Caki2 (cell line): ENCODE data around the gene DISP3. TPM values are rescaled to one million over a fixed set of nuclear protein-coding genes. Genes with fewer than 3 reads are reported as not detected.

Experiments used
- DNase-seq: peaks from one replicate; pipeline ENCODE4 v3.0.0-alpha.2; 2015; ENCODE audit warnings: low read depth
- in situ Hi-C: cut with HindIII; loops from 2 replicates; pipeline ENCODE4 v1.10.0; 2016; ENCODE audit warnings: low sequenced_read_pairs, low pct_unique_long_range_greater_than_20kb, mixed read lengths
- total RNA-seq: library from RNA; depleted of rRNA; stranded (reverse); fragments of >200 nt; shearing (Covaris generic); gene quantifications from 2 replicates; pipeline ENCODE4 v1.2.3, GENCODE V29; 2014; ENCODE audit warnings: low replicate concordance

DISP3 gene
- total RNA-seq, 1 experiment from 2014 or later, result 0.27 TPM

DNA sequence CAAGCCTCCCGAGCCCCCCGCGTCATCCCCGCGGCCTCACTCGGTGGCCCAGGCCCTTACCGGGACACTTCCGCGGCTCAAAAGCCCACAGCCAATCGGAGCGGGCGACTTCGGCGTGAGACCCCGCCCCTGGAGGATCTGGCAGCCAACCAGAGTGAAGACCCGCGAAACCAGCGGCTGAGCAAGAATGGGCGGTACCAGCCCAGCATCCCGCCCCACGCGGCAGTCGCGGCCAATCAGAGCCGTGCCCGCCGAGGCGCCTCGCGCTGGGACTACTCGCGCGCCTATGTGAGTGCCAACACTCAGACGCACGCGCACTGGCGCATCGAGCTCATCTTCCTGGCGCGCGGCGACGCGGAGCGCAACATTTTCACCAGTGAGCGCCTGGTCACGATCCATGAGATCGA lies 22.5 kb downstream of the DISP3 start:
- DNase-seq, result no peak
- in situ Hi-C loops, result no loop called here

DNA sequence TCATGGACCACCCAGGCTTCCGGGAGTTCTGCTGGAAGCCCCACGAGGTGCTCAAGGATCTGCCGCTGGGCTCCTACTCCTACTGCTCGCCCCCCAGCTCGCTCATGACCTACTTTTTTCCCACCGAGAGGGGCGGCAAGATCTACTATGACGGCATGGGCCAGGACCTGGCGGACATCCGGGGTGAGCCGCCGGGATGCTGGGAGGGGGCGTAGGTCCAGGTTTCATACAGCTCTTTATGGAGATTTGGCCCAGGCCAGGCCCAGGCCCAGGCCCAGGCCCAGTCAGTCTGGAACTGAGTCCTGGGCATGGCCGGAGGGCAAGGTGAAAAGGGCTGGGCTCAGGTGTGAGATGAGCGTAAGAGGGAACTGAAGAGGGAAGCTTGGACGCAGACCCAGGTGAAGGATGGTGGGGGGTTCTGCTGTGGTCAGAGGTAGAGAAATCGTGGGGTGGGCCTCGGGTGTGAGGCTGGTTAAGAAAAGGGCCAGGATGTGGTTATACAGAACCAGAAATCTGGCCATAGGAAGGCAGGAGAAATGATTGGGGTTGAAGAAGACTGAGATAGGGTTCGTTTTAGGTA lies 23.0 kb downstream of the DISP3 start:
- DNase-seq, result no peak
- in situ Hi-C loops, result no loop called here

DNA sequence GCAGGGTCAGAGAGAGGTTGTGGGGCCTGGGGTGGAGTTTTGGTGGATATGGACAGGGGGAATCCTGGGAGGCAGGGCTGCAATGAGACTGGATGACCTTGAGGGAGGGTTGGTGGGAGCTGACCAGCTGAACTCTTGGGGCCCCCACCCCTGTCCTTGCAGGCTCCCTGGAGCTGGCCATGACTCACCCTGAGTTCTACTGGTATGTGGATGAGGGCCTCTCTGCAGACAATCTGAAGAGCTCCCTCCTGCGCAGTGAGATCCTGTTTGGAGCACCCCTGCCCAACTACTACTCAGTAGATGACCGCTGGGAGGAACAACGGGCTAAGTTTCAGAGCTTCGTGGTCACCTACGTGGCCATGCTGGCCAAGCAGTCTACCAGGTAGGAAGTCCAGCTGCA lies 23.6 kb downstream of the DISP3 start:
- no peak for DNase-seq
- in situ Hi-C loops, result no loop called here

DNA sequence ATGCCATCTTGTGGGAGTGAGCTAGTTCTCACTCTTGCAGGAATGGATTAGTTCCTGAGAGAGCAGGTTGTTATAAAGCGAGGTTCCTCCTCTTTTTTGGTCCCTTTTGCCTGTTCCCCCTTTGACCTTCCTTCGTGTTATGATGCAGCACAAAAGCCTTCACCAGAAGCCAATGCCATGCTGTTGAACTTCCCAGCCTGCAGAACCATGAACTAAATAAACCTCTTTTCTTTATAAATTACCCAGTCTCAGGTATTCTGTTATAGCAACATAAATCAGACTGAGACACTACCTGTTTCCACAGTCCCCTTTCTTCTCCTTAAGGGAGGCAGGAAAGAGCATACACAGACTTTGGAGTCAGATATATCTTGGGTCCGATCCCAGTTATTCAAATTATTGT lies 25.6 kb downstream of the DISP3 start:
- in situ Hi-C loops, result no loop called here
- DNase-seq, result no peak

DNA sequence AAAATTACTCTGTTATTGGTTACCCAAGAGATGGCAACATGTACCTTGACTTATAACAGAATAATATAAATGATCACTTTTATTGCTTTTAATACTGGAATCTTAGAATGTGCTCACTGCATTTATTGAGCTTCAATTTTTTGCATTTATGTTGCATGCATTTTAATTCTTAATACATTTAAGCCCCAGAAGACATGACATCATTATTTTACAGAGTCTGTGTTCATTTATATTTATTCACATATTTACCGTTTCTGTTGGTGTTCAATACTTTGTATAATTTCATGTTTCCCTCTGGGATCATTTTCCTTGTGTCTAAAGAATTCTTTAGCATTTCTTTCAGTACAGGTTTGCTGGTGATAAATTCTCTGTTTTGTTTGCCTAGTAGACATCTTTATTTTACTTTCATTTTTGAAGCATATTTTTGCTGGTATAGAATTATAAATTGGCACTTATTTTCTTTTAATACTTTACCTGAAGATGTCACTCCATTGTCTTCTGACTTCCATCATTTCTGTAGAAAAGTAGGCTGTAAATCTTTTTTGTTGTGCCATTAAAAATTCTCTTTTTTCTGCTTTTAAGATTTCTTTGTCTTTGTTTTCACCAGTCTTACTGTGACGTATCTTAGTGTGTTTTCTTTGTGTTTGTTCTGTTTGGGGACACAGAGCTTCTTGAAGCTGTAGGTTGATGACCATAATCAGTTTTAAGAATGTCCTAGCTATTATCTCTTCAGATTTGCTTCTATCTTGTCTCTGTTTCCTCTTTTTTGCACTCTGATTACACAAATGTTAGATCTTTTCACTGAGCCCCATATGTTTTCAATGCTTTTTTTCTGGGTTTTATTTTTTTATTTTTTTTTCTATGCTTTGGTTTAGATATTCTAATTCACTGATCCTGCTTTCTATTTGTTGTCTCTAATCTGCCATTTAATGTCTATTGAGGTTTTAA lies 26.9 kb downstream of the DISP3 start:
- in situ Hi-C loops, result no loop called here
- no peak for DNase-seq

DNA sequence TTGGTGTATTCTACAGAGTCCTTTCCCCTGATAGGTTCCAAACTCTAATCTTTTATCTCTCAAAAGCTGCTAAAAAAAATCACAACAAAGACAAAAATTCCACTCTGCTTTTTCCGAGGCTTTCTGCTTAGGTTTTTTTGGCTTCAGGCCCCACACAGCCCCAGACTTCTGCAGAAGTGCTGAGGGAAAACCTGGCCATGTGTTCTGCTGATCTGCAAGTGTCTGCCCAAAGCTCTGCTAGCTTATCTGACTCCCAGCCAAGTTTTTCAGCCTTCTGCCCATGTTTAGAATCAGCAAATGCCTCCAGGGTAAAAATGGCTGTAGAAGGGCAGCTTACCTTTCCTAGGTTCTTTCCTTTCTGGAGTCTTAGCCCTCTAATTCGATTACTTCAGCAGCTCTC lies 28.4 kb downstream of the DISP3 start:
- in situ Hi-C loops, result no loop called here
- DNase-seq, result no peak

DNA sequence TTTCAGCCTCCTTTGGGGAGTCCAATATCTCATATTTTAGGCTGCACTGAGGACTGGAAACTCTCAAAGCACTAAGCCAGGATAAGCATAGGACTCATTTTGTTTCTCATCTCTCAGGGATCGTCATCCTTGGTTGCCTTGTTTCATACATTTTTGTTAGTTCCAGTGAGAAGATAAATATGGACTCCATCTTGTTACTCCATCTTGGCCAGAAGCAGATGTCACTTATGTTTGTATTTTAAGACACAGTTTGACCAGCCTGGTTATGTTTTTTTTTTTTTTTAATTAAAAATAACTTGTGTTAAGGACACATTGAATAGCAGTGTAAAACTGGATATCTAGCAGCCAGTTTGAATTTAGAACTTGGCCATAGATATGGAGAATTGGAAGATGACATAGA lies 34.7 kb downstream of the DISP3 start:
- in situ Hi-C loops, result no loop called here

DNA sequence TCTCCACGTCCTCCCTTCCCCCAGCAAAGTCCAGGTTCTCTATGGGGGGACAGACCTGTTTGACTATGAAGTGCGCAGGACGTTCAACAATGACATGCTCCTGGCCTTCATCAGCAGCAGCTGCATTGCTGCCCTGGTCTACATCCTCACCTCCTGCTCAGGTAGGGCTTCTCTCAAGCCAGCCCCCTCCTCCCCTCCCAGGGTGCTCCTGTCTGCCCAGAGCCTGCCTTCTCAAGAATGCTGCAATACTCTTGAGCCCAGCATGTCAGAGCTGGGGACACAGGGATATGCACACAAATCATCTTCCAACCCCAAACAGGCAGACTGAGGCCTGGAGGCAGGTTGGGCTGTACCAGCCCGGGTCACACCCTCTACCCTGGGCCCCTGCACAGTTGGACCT lies 35.4 kb downstream of the DISP3 start:
- in situ Hi-C loops, result no loop called here

More for the DNA sequence above, 34.7 kb downstream of the DISP3 start:
- no peak for DNase-seq

DNA sequence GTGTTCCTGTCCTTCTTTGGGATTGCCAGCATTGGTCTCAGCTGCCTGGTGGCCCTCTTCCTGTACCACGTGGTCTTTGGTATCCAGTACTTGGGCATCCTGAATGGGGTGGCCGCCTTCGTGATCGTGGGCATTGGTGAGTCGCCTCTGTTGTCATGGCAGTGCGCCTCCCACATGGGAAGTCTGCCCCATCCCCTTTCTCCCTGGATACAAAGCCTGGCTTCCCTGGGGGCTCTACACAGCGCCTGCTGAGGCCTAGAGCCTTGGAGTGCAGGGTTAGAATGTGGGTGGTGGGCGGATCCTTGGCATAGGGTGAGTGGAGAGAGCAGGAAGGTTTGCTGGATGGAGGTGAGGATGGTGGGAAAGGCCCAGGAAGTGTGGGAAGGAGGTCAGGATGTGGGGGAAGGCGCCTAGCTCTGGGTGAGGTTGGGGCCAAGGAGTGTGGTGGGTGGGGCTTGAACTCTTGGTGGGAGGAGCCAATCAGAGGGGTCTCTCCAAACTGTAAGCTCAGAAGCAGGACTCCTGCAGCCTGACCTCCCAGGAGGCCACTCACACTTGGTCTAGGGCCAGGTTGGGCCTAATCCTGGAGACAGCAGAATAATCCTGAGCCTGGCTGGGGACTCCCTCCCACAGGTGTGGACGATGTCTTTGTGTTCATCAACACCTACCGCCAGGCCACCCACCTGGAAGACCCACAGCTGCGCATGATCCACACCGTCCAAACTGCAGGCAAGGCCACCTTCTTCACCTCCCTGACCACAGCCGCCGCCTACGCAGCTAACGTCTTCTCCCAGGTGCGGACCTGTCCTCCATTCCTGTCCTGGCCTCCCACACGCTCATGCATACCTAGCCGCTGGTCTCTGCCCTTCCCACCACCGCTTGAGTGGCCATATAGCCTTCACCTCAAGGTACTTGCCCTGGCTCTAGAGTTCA lies 36.7 kb downstream of the DISP3 start:
- DNase-seq, result no peak
- in situ Hi-C loops, result no loop called here

More for the DNA sequence above, 35.4 kb downstream of the DISP3 start:
- no peak for DNase-seq

DNA sequence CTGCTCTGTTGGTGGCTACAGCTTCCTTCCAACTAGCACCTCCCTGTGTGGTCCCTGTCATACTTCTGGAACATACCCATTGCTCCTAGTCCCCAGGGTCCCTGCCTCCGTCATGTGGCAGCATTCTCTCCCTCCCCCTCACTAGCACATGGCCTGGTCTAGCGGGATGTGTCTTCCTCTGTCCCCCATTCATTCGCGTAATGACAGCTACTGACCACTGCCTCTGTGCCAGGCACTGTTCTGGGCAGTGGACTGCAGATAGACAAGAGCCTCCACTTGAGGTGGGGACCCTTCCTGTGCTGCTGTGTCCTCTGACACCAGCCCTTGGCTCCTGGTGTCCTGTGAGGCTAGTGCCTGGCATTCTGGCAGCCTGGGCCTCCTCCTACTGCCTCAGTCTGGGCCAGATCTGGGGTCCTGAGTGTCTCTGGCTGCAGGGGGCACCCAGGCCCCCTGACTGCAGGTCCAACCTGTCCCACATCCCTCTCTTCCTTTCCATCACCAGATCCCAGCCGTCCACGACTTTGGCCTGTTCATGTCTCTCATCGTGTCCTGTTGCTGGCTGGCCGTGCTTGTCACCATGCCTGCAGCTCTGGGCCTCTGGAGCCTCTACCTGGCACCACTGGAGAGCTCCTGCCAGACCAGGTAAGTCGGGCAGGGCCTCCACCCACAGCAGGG lies 38.1 kb downstream of the DISP3 start:
- in situ Hi-C loops, result no loop called here

DNA sequence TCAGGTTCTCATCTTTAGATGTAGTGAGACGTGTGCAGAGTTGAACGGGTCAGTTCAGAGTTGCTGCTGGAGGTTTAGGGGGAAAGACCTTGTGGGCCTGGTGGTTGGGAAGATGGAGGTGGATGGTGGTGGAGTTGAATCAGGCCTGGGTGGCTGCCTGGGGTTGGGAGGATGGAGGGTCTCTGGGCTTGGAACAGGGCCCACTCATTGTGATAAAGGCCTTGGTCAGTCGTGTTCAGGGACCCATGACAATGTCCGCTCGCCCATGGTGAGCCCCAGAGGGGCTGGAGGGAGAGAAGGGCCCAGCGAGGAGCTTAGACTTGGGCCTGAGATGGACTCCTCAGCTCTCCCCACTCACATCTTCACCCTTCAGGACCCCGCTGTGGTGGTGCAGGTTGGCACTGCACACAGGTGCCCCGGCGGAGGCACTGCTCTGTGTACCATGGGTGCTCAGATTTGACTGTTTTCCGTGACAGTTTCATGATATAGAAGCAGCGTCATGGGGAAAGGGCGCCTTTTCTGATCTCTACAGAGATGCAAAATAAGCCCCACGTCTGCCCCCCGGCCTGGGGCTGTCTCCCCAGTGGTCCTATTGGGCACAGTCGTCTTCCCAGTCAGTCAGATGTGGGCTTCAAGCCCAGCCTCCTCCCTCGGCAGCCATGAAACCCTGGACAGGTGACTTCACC lies 39.2 kb downstream of the DISP3 start:
- in situ Hi-C loops, result no loop called here
- DNase-seq, result no peak

More for the DNA sequence above, 38.1 kb downstream of the DISP3 start:
- no peak for DNase-seq

DNA sequence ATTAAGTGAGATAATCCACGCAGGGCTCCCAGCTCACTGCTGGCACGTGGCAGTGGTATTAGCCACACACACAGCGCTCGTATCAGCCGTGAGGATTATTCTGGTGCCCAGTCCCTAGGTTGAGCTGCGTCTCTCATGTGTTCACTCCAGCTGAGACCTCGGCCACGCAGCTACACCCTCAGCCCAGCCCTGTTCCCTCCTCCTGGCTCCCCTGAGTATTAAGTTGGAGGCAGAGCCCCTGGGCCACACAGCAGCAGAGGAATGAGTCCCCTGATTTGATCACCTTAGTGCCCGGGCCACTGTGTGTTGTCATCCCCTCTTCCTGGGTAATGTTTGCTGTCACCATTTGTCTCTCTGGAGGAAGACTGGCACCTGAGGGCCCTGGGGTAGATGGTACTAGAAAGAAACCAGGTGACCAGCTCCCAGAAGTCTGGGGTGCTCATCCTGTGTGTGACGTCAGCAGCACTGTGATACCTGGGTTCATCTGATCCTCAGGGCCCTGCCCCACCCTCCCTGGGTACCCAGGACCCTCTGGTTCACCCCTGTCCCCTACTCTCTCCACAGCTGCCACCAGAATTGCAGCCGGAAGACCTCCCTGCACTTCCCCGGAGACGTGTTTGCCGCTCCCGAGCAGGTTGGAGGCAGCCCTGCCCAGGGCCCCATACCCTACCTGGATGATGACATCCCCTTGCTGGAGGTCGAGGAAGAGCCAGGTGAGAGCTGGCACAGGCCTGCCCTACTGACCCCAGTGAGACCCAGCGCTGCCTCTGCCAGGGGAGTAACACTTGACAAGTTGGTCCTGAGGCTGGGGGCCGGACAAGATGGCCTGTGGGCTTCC lies 40.1 kb downstream of the DISP3 start:
- in situ Hi-C loops, result no loop called here
- no peak for DNase-seq

DNA sequence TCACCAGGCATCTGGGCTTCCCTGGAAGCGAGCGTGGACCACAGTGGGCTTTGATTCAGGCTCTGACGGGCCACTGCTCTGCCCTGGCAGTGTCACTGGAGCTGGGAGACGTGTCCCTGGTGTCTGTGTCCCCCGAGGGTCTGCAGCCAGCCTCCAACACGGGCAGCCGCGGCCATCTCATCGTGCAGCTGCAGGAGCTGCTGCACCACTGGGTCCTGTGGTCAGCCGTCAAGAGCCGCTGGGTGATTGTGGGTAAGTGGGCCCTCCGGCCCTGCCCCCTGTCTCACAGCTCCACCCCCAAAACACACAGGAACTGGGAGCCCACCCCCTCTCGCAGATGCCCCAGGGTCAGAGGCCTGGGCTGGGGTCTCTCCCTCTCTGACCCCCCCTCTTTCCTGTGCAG lies 40.7 kb downstream of the DISP3 start:
- DNase-seq, result no peak
- in situ Hi-C loops, result no loop called here

DNA sequence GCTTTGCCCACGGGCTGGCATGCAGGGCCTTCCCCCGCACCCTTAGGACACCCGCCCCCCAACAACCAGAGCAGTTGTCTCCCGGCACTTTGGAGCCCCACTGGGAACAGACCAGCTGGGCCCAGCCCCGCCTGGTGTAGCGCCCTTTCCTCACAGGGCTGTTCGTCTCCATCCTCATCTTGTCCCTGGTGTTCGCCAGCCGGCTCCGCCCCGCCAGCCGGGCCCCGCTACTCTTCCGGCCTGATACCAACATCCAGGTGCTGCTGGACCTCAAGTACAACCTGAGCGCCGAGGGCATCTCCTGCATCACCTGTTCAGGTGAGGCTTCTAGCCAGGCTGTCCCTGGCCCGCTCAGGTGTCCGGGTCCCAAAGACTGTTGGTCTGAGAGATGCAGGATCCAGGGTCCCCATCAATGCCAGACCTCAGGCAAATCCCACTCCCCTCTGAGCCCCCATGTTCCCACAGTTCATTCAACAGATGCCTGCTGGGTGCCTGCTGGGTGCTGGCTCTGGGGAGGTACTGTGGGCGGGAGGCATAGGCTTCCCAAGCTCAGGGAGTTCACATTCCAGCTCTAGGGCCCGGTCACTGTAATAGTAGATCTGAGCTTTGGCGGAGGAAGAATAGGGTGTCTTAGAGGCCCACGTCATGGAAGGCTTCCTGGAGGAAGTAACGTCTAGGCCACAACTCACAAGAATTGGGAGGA lies 41.7 kb downstream of the DISP3 start:
- in situ Hi-C loops, result no loop called here
- no peak for DNase-seq

DNA sequence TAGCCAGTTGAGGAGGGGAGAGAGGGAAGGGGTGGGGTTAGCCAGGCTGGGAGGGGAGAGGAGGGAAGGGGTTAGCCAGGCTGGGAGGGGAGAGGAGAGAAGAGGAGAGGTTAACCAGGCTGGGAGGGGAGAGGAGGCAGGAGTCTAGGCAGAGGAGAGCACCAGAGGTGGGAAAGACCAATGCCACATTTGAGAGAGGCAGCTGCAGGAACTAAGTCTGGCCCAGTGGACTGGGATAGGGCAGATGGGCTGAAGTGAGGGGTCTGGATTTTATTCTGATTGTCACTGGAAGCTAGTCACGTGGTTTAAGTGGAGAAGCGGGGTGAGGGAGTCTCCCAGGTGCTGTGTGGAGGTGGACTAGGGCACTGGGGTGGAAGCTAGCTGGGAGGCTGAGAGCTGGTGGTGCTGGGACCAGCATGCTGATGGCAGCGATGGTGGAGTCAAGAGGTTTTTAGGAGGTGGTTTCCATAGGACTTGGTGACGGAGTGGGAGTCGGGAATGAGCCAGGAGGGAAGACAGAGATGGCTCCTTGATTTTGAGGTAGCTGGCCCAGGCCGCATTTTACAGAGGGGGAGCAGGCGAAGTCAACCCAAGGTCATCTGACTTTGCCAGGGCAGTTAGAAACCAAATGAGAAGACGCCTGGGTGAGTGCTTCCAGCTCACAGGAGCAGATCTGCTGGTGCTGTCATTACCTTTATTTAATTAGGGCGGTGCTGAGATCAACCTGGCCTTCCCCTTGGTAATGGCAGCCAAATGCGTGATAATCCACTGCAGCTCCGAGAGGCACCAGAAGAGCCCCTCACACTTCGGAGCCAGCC lies 42.8 kb downstream of the DISP3 start:
- in situ Hi-C loops, result no loop called here
- DNase-seq, result no peak
